Testis (tissue), 3 donors: Measurements from ENCODE around the gene FOXK1. TPM values are rescaled to one million over a fixed set of nuclear protein-coding genes. Genes with fewer than 3 reads are reported as not detected.

Experiments
- DNase-seq: peaks from one replicate; pipeline ENCODE4 v3.0.0-alpha.2; 2019
- H3K27ac ChIP-seq, 2 donors: fragments of 200-600 bp; sonication (generic); one replicate each; pipeline ENCODE4 v1.5.1; 2019
- H3K27me3 ChIP-seq: fragments of 200-600 bp; sonication (generic); one replicate; pipeline ENCODE4 v1.5.1; 2019
- H3K36me3 ChIP-seq: fragments of 200-600 bp; sonication (generic); one replicate; pipeline ENCODE4 v1.5.1; 2017; ENCODE audit warnings: low read depth; ENCODE audit errors: missing control alignments
- H3K4me1 ChIP-seq: fragments of 200-600 bp; sonication (generic); one replicate; pipeline ENCODE4 v1.5.1; 2019
- H3K4me3 ChIP-seq, 2 donors: fragments of 200-600 bp; sonication (generic); one replicate each; pipeline ENCODE4 v1.5.1; 2017 to 2019
- H3K9me3 ChIP-seq: fragments of 200-600 bp; sonication (generic); one replicate; pipeline ENCODE4 v1.5.1; 2017
- POLR2A ChIP-seq: fragments of 450-650 bp; IDR thresholded peaks from one replicate; pipeline ENCODE4 v1.6.1; 2017; ENCODE audit warnings: antibody characterized with exemption, mild to moderate bottlenecking, moderate library complexity
- WGBS, 2 donors: methylation state at CpG; one replicate each; pipeline ENCODE4 v1.1.5; 2018; 5-methylcytosine and 5-hydroxymethylcytosine counted together
- intact Hi-C: fragments of 100-400 bp; cut with DNase I; formaldehyde crosslinking; loops from one replicate; pipeline ENCODE4 v1.15.1; 2023; ENCODE audit warnings: low total_unique reads
- polyA plus RNA-seq: library from polyadenylated mRNA; stranded (reverse); fragments of 350-450 nt; fragmentation: Illumina TruSeq; extraction: RNeasy Lipid Tissue Mini Kit (QIAGEN cat#74804); gene quantifications from one replicate; pipeline ENCODE4 v1.2.3, GENCODE V29; 2014; ENCODE audit warnings: low read depth, low replicate concordance; ENCODE audit not compliant: insufficient read depth
- total RNA-seq, 2 donors: library from RNA; depleted of rRNA; stranded (reverse); fragments of >200 nt; gene quantifications; one replicate each; pipeline ENCODE4 v1.2.3, GENCODE V29; 2016
- TF ChIP-seq, protein P1 (sequence below), 3 experiments: fragments of 450-650 bp in 2 of 3; fragments of 200-600 bp in 1 of 3; sonication (generic) in 1 of 3; IDR thresholded peaks; one replicate each; pipeline ENCODE4 v1.5.1; 2016 to 2019; ENCODE audit warnings: antibody characterized with exemption in 3 of 3, mild to moderate bottlenecking in 2 of 3, moderate library complexity in 1 of 3

The FOXK1 gene
- total and polyA plus RNA-seq, 3 donors from 2014 or later, result 21.9 to 65.2 (median 56.7) TPM

DNA sequence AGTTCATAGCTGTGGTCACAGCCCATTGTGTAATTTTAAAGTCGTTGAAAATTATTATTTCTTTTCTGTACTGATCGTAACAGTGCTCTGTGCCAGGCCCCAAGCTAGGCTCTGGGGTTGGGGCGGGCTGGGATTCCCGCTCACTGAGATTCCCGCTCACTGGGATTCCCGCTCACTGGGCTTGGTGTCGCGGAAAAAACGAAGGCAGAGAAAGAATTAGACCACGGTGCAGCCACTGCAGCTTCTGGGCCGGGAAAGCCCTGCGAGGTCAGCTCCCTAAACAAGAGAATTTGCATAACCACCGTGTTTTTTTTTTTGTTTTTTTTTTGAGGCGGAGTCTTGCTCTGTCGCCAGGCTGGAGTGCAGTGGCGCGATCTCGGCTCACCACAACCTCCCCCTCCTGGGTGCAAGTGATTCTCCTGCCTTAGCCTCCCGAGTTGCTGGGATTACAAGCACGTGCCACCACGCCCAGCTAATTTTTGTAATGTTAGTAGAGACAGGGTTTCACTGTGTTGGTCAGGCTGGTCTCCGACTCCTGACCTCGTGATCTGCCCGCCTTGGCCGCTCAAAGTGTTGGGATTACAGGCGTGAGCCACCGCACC is 31.2 kb downstream of the FOXK1 start:
- TF ChIP-seq POLR2A, result no peak
- Histone ChIP-seq H3K4me3 (no peak overlapping the region), H3K4me1 (no peaks in the 10 kb centered on the region), H3K27ac (no peak overlapping the region), H3K27me3 (no peaks in the 10 kb centered on the region), H3K9me3 (no peaks in the 10 kb centered on the region), H3K36me3 (no peaks in the 10 kb centered on the region)
- intact Hi-C loops, result no loop called here
- 80 to 86% methylated on average over 27 of the region's 27 CpGs for WGBS, 2 donors
- no peak for DNase-seq

DNA sequence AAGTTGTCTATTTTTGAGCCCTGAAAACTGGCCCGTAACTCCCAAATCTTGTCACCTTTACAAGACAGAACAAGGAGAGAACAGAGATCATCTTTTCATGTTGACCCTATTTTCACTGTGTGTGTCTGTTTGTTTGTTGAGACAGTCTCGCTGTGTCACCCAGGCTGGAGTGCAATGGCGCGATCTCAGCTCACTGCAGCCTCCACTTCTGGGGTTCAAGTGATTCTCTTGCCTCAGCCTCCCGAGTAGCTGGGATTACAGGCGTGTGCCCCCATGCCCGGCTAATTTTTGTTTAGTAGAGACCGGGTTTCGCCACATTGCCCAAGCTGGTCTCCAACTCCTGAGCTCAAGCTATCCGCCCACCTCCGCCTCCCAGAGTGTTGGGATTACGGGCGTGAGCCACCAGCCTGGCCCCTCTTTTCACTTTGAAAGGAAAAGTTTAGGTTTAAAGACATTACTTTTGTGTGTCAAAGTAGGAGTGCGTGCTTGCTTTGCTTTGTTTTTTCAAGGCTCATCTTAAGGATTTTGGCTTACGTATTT is 32.1 kb downstream of the FOXK1 start:
- H3K9me3 ChIP-seq, result no peaks in the 10 kb centered on the region
- no peaks in the 10 kb centered on the region for H3K4me1 ChIP-seq
- intact Hi-C loops, result no loop called here
- no peaks in the 10 kb centered on the region for H3K27me3 ChIP-seq
- H3K4me3 ChIP-seq, result no peak overlapping the region
- no peak for DNase-seq
- 93 to 98% methylated on average over 15 of the region's 15 CpGs for WGBS, 2 donors
- H3K27ac ChIP-seq, result no peak overlapping the region
- H3K36me3 ChIP-seq, result no peaks in the 10 kb centered on the region
- TF ChIP-seq, protein P1, sequence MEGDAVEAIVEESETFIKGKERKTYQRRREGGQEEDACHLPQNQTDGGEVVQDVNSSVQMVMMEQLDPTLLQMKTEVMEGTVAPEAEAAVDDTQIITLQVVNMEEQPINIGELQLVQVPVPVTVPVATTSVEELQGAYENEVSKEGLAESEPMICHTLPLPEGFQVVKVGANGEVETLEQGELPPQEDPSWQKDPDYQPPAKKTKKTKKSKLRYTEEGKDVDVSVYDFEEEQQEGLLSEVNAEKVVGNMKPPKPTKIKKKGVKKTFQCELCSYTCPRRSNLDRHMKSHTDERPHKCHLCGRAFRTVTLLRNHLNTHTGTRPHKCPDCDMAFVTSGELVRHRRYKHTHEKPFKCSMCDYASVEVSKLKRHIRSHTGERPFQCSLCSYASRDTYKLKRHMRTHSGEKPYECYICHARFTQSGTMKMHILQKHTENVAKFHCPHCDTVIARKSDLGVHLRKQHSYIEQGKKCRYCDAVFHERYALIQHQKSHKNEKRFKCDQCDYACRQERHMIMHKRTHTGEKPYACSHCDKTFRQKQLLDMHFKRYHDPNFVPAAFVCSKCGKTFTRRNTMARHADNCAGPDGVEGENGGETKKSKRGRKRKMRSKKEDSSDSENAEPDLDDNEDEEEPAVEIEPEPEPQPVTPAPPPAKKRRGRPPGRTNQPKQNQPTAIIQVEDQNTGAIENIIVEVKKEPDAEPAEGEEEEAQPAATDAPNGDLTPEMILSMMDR (IDR thresholded peaks at IDR 0.05), result no peak
- TF ChIP-seq POLR2A, result no peak

DNA sequence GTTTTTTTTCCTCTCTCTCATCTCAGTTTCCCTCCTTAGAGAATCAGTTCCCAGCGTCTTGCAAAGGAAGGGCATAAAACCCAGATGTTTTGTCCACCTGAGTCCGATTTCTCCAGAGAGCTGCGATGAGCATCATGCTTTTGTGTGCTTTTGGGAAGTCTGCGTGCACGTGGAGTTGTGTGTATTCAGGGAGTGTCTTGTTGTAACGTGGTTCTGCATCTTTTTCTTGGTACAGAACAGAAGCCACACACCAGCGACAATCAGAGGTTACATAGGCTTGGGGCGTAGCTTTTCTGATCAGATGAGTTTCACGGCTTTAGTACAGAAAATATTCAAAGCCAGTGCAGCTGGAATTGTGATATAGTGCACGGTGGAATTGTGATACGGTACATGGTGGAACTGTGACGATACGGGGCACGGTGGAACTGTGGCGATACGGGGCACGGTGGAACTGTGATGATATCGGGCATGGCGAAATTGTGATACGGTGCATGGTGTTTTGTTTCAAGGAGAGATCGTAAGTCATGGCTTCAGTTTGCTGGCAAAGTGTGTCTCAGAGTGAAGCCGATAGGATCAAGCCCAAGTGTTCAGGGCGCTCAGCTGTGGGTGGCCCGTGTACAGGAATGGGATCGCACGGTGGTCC is 32.8 kb downstream of the FOXK1 start:
- DNase-seq, result no peak
- no peak overlapping the region for H3K4me3 ChIP-seq
- H3K27me3 ChIP-seq, result no peaks in the 10 kb centered on the region
- no peaks in the 10 kb centered on the region for H3K4me1 ChIP-seq
- 90% methylated on average over 26 of the region's 26 CpGs for WGBS, 2 donors
- H3K36me3 ChIP-seq, result no peaks in the 10 kb centered on the region
- intact Hi-C loops, result no loop called here
- TF ChIP-seq, protein P1 (IDR thresholded peaks at IDR 0.05), result no peak
- no peak for TF ChIP-seq POLR2A
- no peaks in the 10 kb centered on the region for H3K9me3 ChIP-seq
- H3K27ac ChIP-seq, result no peak overlapping the region

DNA sequence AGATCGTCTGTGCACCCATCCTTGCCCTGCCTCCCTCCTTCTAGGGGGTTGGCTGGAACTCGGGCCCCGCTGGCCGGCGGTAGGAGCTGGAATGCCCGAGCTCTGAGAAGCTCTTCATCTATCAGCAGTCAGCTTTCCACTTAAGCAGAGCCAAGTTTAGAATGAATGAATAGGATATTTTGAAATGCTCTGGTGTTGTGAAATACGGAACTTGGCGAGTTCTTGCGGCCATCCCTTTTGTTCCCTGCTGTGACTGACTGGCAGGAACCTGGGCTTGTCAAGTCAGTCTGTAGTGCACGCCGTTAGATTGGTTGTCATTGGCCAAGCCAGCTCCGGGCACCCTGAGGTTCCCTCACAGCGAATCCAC is 33.3 kb downstream of the FOXK1 start:
- no peak for DNase-seq
- intact Hi-C loops, result no loop called here
- Histone ChIP-seq H3K36me3 (no peaks in the 10 kb centered on the region), H3K9me3 (no peaks in the 10 kb centered on the region), H3K4me1 (no peaks in the 10 kb centered on the region), H3K27ac (no peak overlapping the region), H3K27me3 (no peaks in the 10 kb centered on the region), H3K4me3 (no peak overlapping the region)
- TF ChIP-seq POLR2A, result no peak
- TF ChIP-seq, protein P1 (IDR thresholded peaks at IDR 0.05), result no peak
- WGBS, 2 donors, result 72 to 79% methylated on average over 12 to 13 of the region's 13 CpGs

DNA sequence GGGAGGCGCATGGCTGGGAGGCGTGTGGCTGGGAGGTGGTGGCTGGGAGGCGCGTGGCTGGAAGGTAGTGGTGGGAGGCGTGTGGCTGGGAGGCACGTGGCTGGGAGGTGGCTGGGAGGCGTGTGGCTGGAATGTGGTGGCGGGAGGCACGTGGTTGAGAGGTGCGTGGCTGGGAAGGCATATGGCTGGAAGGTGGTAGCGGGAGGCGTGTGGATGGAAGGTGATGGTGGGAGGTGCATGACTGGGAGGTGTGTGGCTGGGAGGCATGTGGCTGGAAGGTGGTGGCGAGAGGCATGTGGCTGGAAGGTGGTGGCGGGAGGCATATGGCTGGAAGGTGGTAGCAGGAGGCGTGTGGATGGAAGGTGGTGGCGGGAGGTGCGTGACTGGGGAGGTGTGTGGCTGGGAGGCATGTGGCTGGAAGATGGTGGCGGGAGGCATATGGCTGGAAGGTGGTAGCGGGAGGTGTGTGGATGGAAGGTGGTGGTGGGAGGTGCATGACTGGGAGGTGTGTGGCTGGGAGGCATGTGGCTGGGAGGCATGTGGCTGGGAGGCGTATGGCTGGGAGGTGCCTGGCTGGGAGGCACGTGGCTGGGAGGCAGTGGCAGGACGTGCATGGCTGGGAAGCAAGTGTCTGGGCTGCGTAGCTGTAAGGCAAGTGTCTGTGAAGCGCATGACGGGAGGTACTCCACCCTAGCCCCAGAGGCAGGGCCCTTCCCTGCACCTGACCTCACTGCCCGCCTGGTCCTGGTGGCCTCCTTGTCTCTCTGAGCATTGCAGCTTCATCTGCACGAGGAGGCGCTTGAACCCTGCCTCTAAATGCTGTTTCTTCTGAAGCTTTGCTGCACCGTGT is 35.1 kb downstream of the FOXK1 start:
- no peaks in the 10 kb centered on the region for H3K27me3 ChIP-seq
- H3K9me3 ChIP-seq, result no peaks in the 10 kb centered on the region
- no peaks in the 10 kb centered on the region for H3K36me3 ChIP-seq
- intact Hi-C loops, result no loop called here
- no peak for DNase-seq
- H3K27ac ChIP-seq, result no peak overlapping the region
- H3K4me1 ChIP-seq, result no peaks in the 10 kb centered on the region
- no peak for TF ChIP-seq POLR2A
- TF ChIP-seq, protein P1 (IDR thresholded peaks at IDR 0.05), result no peak
- no peak overlapping the region for H3K4me3 ChIP-seq
- WGBS, 2 donors, result 88 to 90% methylated on average over 24 to 29 of the region's 29 CpGs
